Tongue (tissue), 2 donors: ENCODE data around the gene ACHE. TPM values are rescaled to one million over a fixed set of nuclear protein-coding genes. Genes with fewer than 3 reads are reported as not detected.

ENCODE experiments used
- DNase-seq: peaks from one replicate; pipeline ENCODE4 v3.0.0-alpha.2; 2015
- total RNA-seq: library from RNA; depleted of rRNA; stranded (reverse); fragments of >200 nt; gene quantifications from one replicate; pipeline ENCODE4 v1.2.3, GENCODE V29; 2014

The ACHE gene
- total RNA-seq, 1 donor from 2014 or later, result 112 TPM

- peak; percentile 43 for DNase-seq
These were observed 1.3 kb upstream of the ACHE start for GRCh38 chr7:100896732-100897608.

- peak; percentile 75 for DNase-seq
These were observed 456 bp upstream of the ACHE start for GRCh38 chr7:100895956-100896731.

GRCh38 chr7:100894860-100895700, 608 bp downstream of the ACHE start:
- peak; percentile 90 for DNase-seq

GRCh38 chr7:100893910-100894721, 1.6 kb downstream of the ACHE start:
- DNase-seq, result no peak

GRCh38 chr7:100893318-100893895, 2.3 kb downstream of the ACHE start:
- no peak for DNase-seq

GRCh38 chr7:100892364-100893317, 3.0 kb downstream of the ACHE start:
- no peak for DNase-seq

- DNase-seq, result no peak
These were observed 4.0 kb downstream of the ACHE start for GRCh38 chr7:100891568-100892247.

- DNase-seq, result peak; percentile 45
These were observed 4.8 kb downstream of the ACHE start for GRCh38 chr7:100890653-100891567.

GRCh38 chr7:100888988-100889750, 6.5 kb downstream of the ACHE start, which contains the start of gene UFSP1:
Gene UFSP1, minus strand, starts transcription at chr7:100889715. Its CDS starts 444 bp downstream, at chr7:100889271.
- DNase-seq, result no peak

- DNase-seq, result no peak
These were observed 7.2 kb downstream of the ACHE start for GRCh38 chr7:100888291-100888987.

- DNase-seq, result no peak
These were observed 8.0 kb downstream of the ACHE start for GRCh38 chr7:100887516-100888290.

- DNase-seq, result no peak
These were observed 8.7 kb downstream of the ACHE start for GRCh38 chr7:100886936-100887515.

- DNase-seq, result no peak
These were observed 9.3 kb downstream of the ACHE start for GRCh38 chr7:100886142-100886935.

GRCh38 chr7:100885440-100886141, 10.1 kb downstream of the ACHE start:
- no peak for DNase-seq
